ENCODE data around the gene HOXA4. TPM values are rescaled to one million over a fixed set of nuclear protein-coding genes. Genes with fewer than 3 reads are reported as not detected.

The HOXA4 gene
- total and polyA plus RNA-seq, 2 of the 4 experiments (the other 2 are of a cell fraction): 0.36 to 8.0 TPM

- in situ Hi-C loops (cut with MboI; ENCODE audit: low sequenced_read_pairs) (loop anchor here (5.0 to 10.0 kb wide), 4 partner anchors 39 to 1241 kb away; partner anchors contain the start of gene HOXA5), intact Hi-C loops (cut with micrococcal nuclease) (loop anchor here (1.0 kb wide), 1 partner anchor 12 kb away; no protein-coding TSS in a partner anchor), dilution Hi-C loops (cut with HindIII; ENCODE audit: low sequenced_read_pairs, unreplicated experiment) (no loop called here)
- peak overlapping the region; percentile 82 for H2BK20ac ChIP-seq (ENCODE audit: low read depth, low read length)
- peak overlapping the region; percentile 95 for H2BK5ac ChIP-seq (ENCODE audit: low read depth, low read length, poor library complexity, severe bottlenecking)
- H3K79me1 ChIP-seq (ENCODE audit: low read depth in 1 of 2, low read length in 2 of 2): peaks cover 0 to 20% of the 10 kb centered on the region in 2 experiments; a peak in 2 of 4 replicates
- 8% methylated on average over 8 of the region's 35 CpGs; no CpG with 5 or more reads in 1 of the 2 experiments for WGBS, 2 experiments (ENCODE audit: extremely low coverage in 2 of 2, insufficient read length in 1 of 2)
- H3K9me1 ChIP-seq (ENCODE audit: insufficient read depth, low read length): no peaks in the 10 kb centered on the region
- no peaks in the 10 kb centered on the region for H3K27me3 ChIP-seq (ENCODE audit: control insufficient read depth, insufficient read depth, low read length)
- peak overlapping the region; percentile 82 for H4K5ac ChIP-seq (ENCODE audit: low read depth, low read length)
- no peak for ATAC-seq (ENCODE audit: low read depth)
- peaks cover 36% of the 10 kb centered on the region for H3K4me1 ChIP-seq (ENCODE audit: control insufficient read depth, insufficient read depth, low read length)
- ChIA-PET CTCF (no interaction called here), POLR2A (ENCODE audit: unreplicated experiment) (no interaction called here)
- peak overlapping the region; percentile 81 for H3K14ac ChIP-seq (replicated peaks; ENCODE audit: low read depth, low read length)
- H3K36me3 ChIP-seq (ENCODE audit: control insufficient read depth, insufficient read depth, low read length): peaks cover 12% of the 10 kb centered on the region
- H2AK5ac ChIP-seq (ENCODE audit: low read depth, low read length): peak overlapping the region; percentile 76
- H3K4me2 ChIP-seq (ENCODE audit: low read depth, low read length): peak overlapping the region; percentile 96
- H2BK15ac ChIP-seq (ENCODE audit: low read depth, low read length): peak overlapping the region; percentile 80; the same call in 2 of the 3 replicates
- H2AFZ ChIP-seq (replicated peaks; ENCODE audit: low read length, poor library complexity): peak overlapping the region; percentile 88
- peak overlapping the region; percentile 91 for H3K4ac ChIP-seq (ENCODE audit: low read depth, low read length)
- 0 out of 2 replicates have a peak, but pooled peaks cover 5% of the 10 kb centered on the region for H4K20me1 ChIP-seq (ENCODE audit: insufficient read depth, low read length)
- peak overlapping the region; percentile 84 for H3K18ac ChIP-seq (ENCODE audit: low read depth, low read length)
- peak; percentile 31; the same call in 1 of the 2 replicates for TF ChIP-seq MXI1 (IDR thresholded peaks at IDR 0.05; ENCODE audit: borderline replicate concordance, low read depth, low read length)
- no peak for TF ChIP-seq POLR2A (IDR thresholded peaks at IDR 0.05; ENCODE audit: low read depth, low read length)
- no peak for TF ChIP-seq RCOR1 (IDR thresholded peaks at IDR 0.05; ENCODE audit: insufficient replicate concordance, low read length)
- no peak for TF ChIP-seq NFE2L2 (IDR thresholded peaks at IDR 0.05; ENCODE audit: low read depth, low read length)
- TF ChIP-seq FOS (IDR thresholded peaks at IDR 0.05; ENCODE audit: low read depth, low read length): no peak
- TF ChIP-seq ELK1 (IDR thresholded peaks at IDR 0.05; ENCODE audit: borderline replicate concordance, low read depth, low read length): no peak
- peak overlapping the region; percentile 86 for H4K91ac ChIP-seq (ENCODE audit: insufficient read depth, low read depth, low read length)
- H3K9ac ChIP-seq (ENCODE audit: low read depth, low read length): peak overlapping the region; percentile 93
- H2BK120ac ChIP-seq (ENCODE audit: low read depth, low read length): peak overlapping the region; percentile 84
- peak overlapping the region; percentile 96 for H3K27ac ChIP-seq (ENCODE audit: insufficient read depth, low read length)
- no peaks in the 10 kb centered on the region for H3K9me3 ChIP-seq (ENCODE audit: control insufficient read depth, insufficient read depth, low read length)
- H4K8ac ChIP-seq (ENCODE audit: low read depth in 2 of 2, low read length in 2 of 2): peak overlapping the region; percentile 20 to 84
- H2AK9ac ChIP-seq (replicated peaks; ENCODE audit: low read depth, low read length, poor library complexity): peak overlapping the region; percentile 85
- H3K23ac ChIP-seq (ENCODE audit: low read depth, low read length): peak overlapping the region; percentile 96
- peak overlapping the region; percentile 52 for H3K4me3 ChIP-seq (ENCODE audit: insufficient read depth, low read depth, low read length)
- DNase-seq: peak; percentile 44
- peak overlapping the region; percentile 76 for H3K56ac ChIP-seq (ENCODE audit: extremely low read depth, insufficient read depth, low read length)
- no TSS peak for BruUV-seq (replicated peaks)
These were observed 26.9 kb downstream of the HOXA4 start for GRCh38 chr7:27103489-27104226.

Data from IMR-90 (cell line).